H1 (cell line): Measurements from ENCODE around the gene MTHFS. TPM values are rescaled to one million over a fixed set of nuclear protein-coding genes. Genes with fewer than 3 reads are reported as not detected.

Experiments used
- CTCF ChIA-PET: fragments of 300-600 bp; sonication (Branson Sonifier 250); formaldehyde crosslinking; loops from one replicate; lab custom pipeline; 2021; ENCODE audit not compliant: partially characterized antibody; lab: Charles Lee
- POLR2A ChIA-PET: fragments of 300-600 bp; sonication (Branson Sonifier 250); formaldehyde crosslinking; loops from one replicate; lab custom pipeline; 2021; ENCODE audit warnings: inconsistent platforms; ENCODE audit not compliant: partially characterized antibody; lab: Charles Lee
- DNase-seq, 2 experiments: peaks; one replicate each; pipeline versions ENCODE4 v3.0.0 to v3.0.0-alpha.2; 2010 to 2022; ENCODE audit warnings: low spot score in 2 of 2, low read depth in 1 of 2, mixed read lengths in 1 of 2
- FAIRE-seq: peaks from 2 replicates; lab custom pipeline; 2011; peaks lifted over from hg19 to GRCh38; lab: Jason Lieb, UNC
- H2AFZ ChIP-seq: 2 replicates; pipeline ENCODE4 v1.8.1; 2012; ENCODE audit warnings: low read length, inconsistent platforms
- H2AK5ac ChIP-seq: 2 replicates; pipeline ENCODE4 v1.6.1; 2013; ENCODE audit warnings: low read depth, low read length
- H2BK120ac ChIP-seq: replicated peaks from 2 replicates; pipeline ENCODE3; 2013; ENCODE audit warnings: low read depth, low read length, inconsistent platforms
- H2BK12ac ChIP-seq: 2 replicates; pipeline ENCODE4 v1.6.1; 2013; ENCODE audit warnings: low read depth, low read length
- H2BK15ac ChIP-seq: 2 replicates; pipeline ENCODE4 v1.6.1; 2013; ENCODE audit warnings: low read length
- H2BK20ac ChIP-seq: 2 replicates; pipeline ENCODE4 v1.6.1; 2013; ENCODE audit warnings: low read length
- H2BK5ac ChIP-seq: 2 replicates; pipeline ENCODE4 v1.6.1; 2013; ENCODE audit warnings: low read depth, low read length
- H3K14ac ChIP-seq: 2 replicates; pipeline ENCODE4 v1.6.1; 2013; ENCODE audit warnings: inconsistent platforms; ENCODE audit not compliant: insufficient read length
- H3K18ac ChIP-seq: 2 replicates; pipeline ENCODE4 v1.6.1; 2013; ENCODE audit warnings: low read length; ENCODE audit errors: extremely low read depth
- H3K23ac ChIP-seq: 2 replicates; pipeline ENCODE4 v1.6.1; 2013; ENCODE audit warnings: inconsistent platforms; ENCODE audit not compliant: insufficient read length
- H3K23me2 ChIP-seq: 2 replicates; pipeline ENCODE4 v1.6.1; 2013; ENCODE audit warnings: low read depth, low read length
- H3K27ac ChIP-seq: 2 replicates; pipeline ENCODE4 v1.6.1; 2011; ENCODE audit warnings: low read depth, low read length, inconsistent platforms
- H3K27me3 ChIP-seq, 4 experiments: replicated peaks in 1 of 4; 1 replicate in 1 of 4; 2 replicates in 3 of 4; pipeline versions ENCODE4 v1.6.1 to v1.8.1; 2011 to 2013; ENCODE audit warnings: low read length in 3 of 4, mild to moderate bottlenecking in 3 of 4, inconsistent platforms in 2 of 4, mixed read lengths in 2 of 4, moderate library complexity in 1 of 4; ENCODE audit not compliant: control insufficient read depth in 3 of 4, insufficient read depth in 3 of 4; ENCODE audit errors: extremely low read depth in 1 of 4
- H3K36me3 ChIP-seq, 4 experiments: 2 replicates each; pipeline versions ENCODE4 v1.6.1 to v1.8.1; 2011 to 2013; ENCODE audit warnings: mild to moderate bottlenecking in 4 of 4, low read length in 3 of 4, moderate library complexity in 2 of 4, control low read depth in 1 of 4, inconsistent platforms in 1 of 4; ENCODE audit not compliant: insufficient read depth in 4 of 4, control insufficient read depth in 2 of 4
- H3K4ac ChIP-seq: replicated peaks from 2 replicates; pipeline ENCODE3; 2013; ENCODE audit warnings: low read length, low read depth, mixed read lengths, inconsistent platforms; ENCODE audit not compliant: insufficient read length
- H3K4me1 ChIP-seq, 4 experiments: replicated peaks in 1 of 4; 1 replicate in 1 of 4; 2 replicates in 3 of 4; pipeline versions ENCODE4 v1.6.1 to v1.8.1; 2011 to 2013; ENCODE audit warnings: low read length in 3 of 4, inconsistent platforms in 2 of 4, mixed read lengths in 1 of 4; ENCODE audit not compliant: insufficient read depth in 4 of 4, control insufficient read depth in 3 of 4
- H3K4me2 ChIP-seq, 2 experiments: 2 replicates each; pipeline versions ENCODE4 v1.6.1 to v1.8.1; 2011 to 2013; ENCODE audit warnings: low read depth in 2 of 2, low read length in 2 of 2, control low read depth in 1 of 2, inconsistent platforms in 1 of 2, mild to moderate bottlenecking in 1 of 2; ENCODE audit not compliant: insufficient read depth in 1 of 2
- H3K4me3 ChIP-seq, 4 experiments: fragments of 200-600, 300-600 bp in 1 of 4; sonication (generic), shearing (Covaris generic), sonication (Bioruptor Twin) in 1 of 4; 2 replicates each; pipeline versions ENCODE4 v1.5.1 to v1.8.1; 2011 to 2016; ENCODE audit warnings: low read length in 4 of 4, low read depth in 3 of 4, control low read depth in 2 of 4, inconsistent platforms in 2 of 4, mild to moderate bottlenecking in 2 of 4, mixed read lengths in 1 of 4, moderate library complexity in 1 of 4; ENCODE audit not compliant: insufficient read depth in 2 of 4; ENCODE audit errors: extremely low read depth in 1 of 4
- H3K56ac ChIP-seq: replicated peaks from 2 replicates; pipeline ENCODE3; 2013; ENCODE audit warnings: low read depth, mild to moderate bottlenecking, mixed read lengths, low read length, inconsistent platforms; ENCODE audit not compliant: insufficient read length
- H3K79me1 ChIP-seq: 2 replicates; pipeline ENCODE4 v1.6.1; 2013; ENCODE audit warnings: low read depth, low read length, control low read depth
- H3K79me2 ChIP-seq, 2 experiments: 2 replicates each; pipeline versions ENCODE4 v1.6.1 to v1.8.1; 2012 to 2013; ENCODE audit warnings: low read length in 2 of 2, mild to moderate bottlenecking in 2 of 2, inconsistent platforms in 1 of 2; ENCODE audit not compliant: insufficient read depth in 2 of 2, control insufficient read depth in 1 of 2
- H3K9ac ChIP-seq, 4 experiments: replicated peaks in 1 of 4; 1 replicate in 1 of 4; 2 replicates in 3 of 4; pipeline versions ENCODE4 v1.6.1 to v1.8.1; 2011 to 2013; ENCODE audit warnings: low read depth in 3 of 4, low read length in 3 of 4, control low read depth in 2 of 4, mild to moderate bottlenecking in 2 of 4, moderate library complexity in 2 of 4, inconsistent platforms in 1 of 4; ENCODE audit errors: extremely low read depth in 1 of 4
- H3K9me3 ChIP-seq, 2 experiments: 2 replicates each; pipeline versions ENCODE4 v1.6.1 to v1.8.1; 2012 to 2013; ENCODE audit warnings: mild to moderate bottlenecking in 2 of 2, moderate library complexity in 2 of 2, control low read depth in 1 of 2, inconsistent platforms in 1 of 2, low read depth in 1 of 2, low read length in 1 of 2, mixed read lengths in 1 of 2; ENCODE audit not compliant: insufficient read depth in 2 of 2
- H4K20me1 ChIP-seq, 2 experiments: replicated peaks in 1 of 2; 2 replicates each; pipeline versions ENCODE3 to v1.8.1; 2011 to 2013; ENCODE audit warnings: inconsistent platforms in 2 of 2, low read length in 2 of 2, mild to moderate bottlenecking in 1 of 2; ENCODE audit not compliant: insufficient read depth in 2 of 2, control insufficient read depth in 1 of 2
- H4K5ac ChIP-seq: 2 replicates; pipeline ENCODE4 v1.6.1; 2013; ENCODE audit warnings: low read length, low read depth, mixed read lengths, inconsistent platforms; ENCODE audit not compliant: insufficient read length
- H4K8ac ChIP-seq: 2 replicates; pipeline ENCODE4 v1.8.0; 2013; ENCODE audit warnings: mild to moderate bottlenecking, moderate library complexity, low read length, inconsistent platforms; ENCODE audit not compliant: insufficient read depth; ENCODE audit errors: extremely low read depth
- H4K91ac ChIP-seq: replicated peaks from 2 replicates; pipeline ENCODE3; 2013; ENCODE audit warnings: low read length, mixed read lengths, inconsistent platforms; ENCODE audit not compliant: insufficient read length
- ASH2L ChIP-seq: fragments of 200-600, 300-600 bp; sonication (generic); IDR thresholded peaks from one replicate; pipeline ENCODE4 v1.7.1; 2017; ENCODE audit warnings: low read length
- BCL11A ChIP-seq, 2 experiments: IDR thresholded peaks; one replicate each; pipeline ENCODE4 v1.6.1; 2011; ENCODE audit warnings: low read depth in 2 of 2, low read length in 2 of 2, mild to moderate bottlenecking in 2 of 2
- EGR1 ChIP-seq: IDR thresholded peaks from 2 replicates; pipeline ENCODE4 v1.6.1; 2011; ENCODE audit warnings: low read depth, low read length, borderline replicate concordance
- KDM1A ChIP-seq: fragments of 200-600, 300-600 bp; sonication (generic); IDR thresholded peaks from 2 replicates; pipeline ENCODE4 v1.7.1; 2016; ENCODE audit warnings: mild to moderate bottlenecking, low read length, borderline replicate concordance
- KDM5A ChIP-seq: fragments of 200-600 bp; IDR thresholded peaks from 2 replicates; pipeline ENCODE4 v1.7.1; 2012; ENCODE audit warnings: mild to moderate bottlenecking, low read length, inconsistent platforms, mixed read lengths
- MAFK ChIP-seq: IDR thresholded peaks from 2 replicates; pipeline ENCODE4 v1.6.1; 2012; ENCODE audit warnings: low read depth, mild to moderate bottlenecking, improper control_type of control experiment, low read length
- NANOG ChIP-seq: IDR thresholded peaks from 2 replicates; pipeline ENCODE4 v1.6.1; 2011; ENCODE audit warnings: low read length, low read depth, mild to moderate bottlenecking, inconsistent platforms; ENCODE audit not compliant: insufficient read depth, poor library complexity, severe bottlenecking
- POLR2AphosphoS5 ChIP-seq: IDR thresholded peaks from 2 replicates; pipeline ENCODE4 v1.6.1; 2011; ENCODE audit warnings: low read depth, low read length
- POU5F1 ChIP-seq: IDR thresholded peaks from 2 replicates; pipeline ENCODE4 v1.6.1; 2011; ENCODE audit warnings: low read depth, mild to moderate bottlenecking, low read length, moderate library complexity
- SIRT6 ChIP-seq: IDR thresholded peaks from one replicate; pipeline ENCODE4 v1.7.1; 2012; ENCODE audit warnings: low read length, inconsistent platforms
- SP1 ChIP-seq: IDR thresholded peaks from 2 replicates; pipeline ENCODE4 v1.6.1; 2011; ENCODE audit warnings: low read depth, low read length
- SP2 ChIP-seq: IDR thresholded peaks from 2 replicates; pipeline ENCODE4 v1.6.1; 2012; ENCODE audit warnings: mild to moderate bottlenecking, low read length, inconsistent platforms
- TBP ChIP-seq: IDR thresholded peaks from 2 replicates; pipeline ENCODE4 v1.6.1; 2011; ENCODE audit warnings: low read depth, low read length, improper control_type of control experiment
- TCF12 ChIP-seq: IDR thresholded peaks from 2 replicates; pipeline ENCODE4 v1.6.1; 2011; ENCODE audit warnings: low read depth, mild to moderate bottlenecking, low read length
- polyA plus RNA-seq, 7 experiments: library from polyadenylated mRNA; depleted of rRNA in 3 of 7; stranded (reverse) in 5 of 7; unstranded in 2 of 7; fragments of >200 nt in 5 of 7; fragments of 200-250 nt in 2 of 7; gene quantifications; 1 replicate in 5 of 7; 2 replicates in 1 of 7; 4 replicates in 1 of 7; pipeline versions ENCODE4 v1.2.1 to v1.2.3, GENCODE V29; 2011 to 2013; ENCODE audit warnings: missing spikeins in 2 of 7, mixed read lengths in 2 of 7
- total RNA-seq: library from RNA; stranded (reverse); fragmentation: NEBNext Ultra II Directional; extraction: Animal tissue kit (Norgen Biotek cat#: 25700); gene quantifications from 2 replicates; pipeline ENCODE4 v1.2.1, GENCODE V29; 2021
- TF ChIP-seq, protein P1 (sequence below): IDR thresholded peaks from 2 replicates; pipeline ENCODE4 v1.6.1; 2012; ENCODE audit warnings: inconsistent platforms

MTHFS gene
- total and polyA plus RNA-seq, 2 of the 8 experiments (the other 6 are each of a cell fraction or from before 2014, with no cell fraction given), result 27.3 to 37.2 TPM

GRCh38 chr15:79837846-79838245 is 59.0 kb downstream of the MTHFS start:
- Histone ChIP-seq H2AFZ (no peak overlapping the region), H2BK12ac (no peak overlapping the region), H2BK5ac (no peak overlapping the region), H3K79me2 (no peaks in the 10 kb centered on the region), H3K4ac (no peak overlapping the region), H3K79me1 (no peaks in the 10 kb centered on the region), H4K5ac (no peak overlapping the region), H2BK20ac (no peak overlapping the region), H3K27ac (no peak overlapping the region), H2AK5ac (no peak overlapping the region), H3K56ac (no peak overlapping the region), H3K4me3 (no peak overlapping the region), H3K23me2 (no peaks in the 10 kb centered on the region), H2BK15ac (no peak overlapping the region), H3K18ac (no peak overlapping the region), H4K8ac (no peak overlapping the region), H4K91ac (no peak overlapping the region), H2BK120ac (no peak overlapping the region), H3K9ac (no peak overlapping the region), H3K27me3 (no peaks in the 10 kb centered on the region), H3K4me1 (no peaks in the 10 kb centered on the region), H3K9me3 (no peaks in the 10 kb centered on the region), H3K23ac (no peak overlapping the region), H3K14ac (no peak overlapping the region), H4K20me1 (peaks cover 0 to 2% of the 10 kb centered on the region in 2 experiments), H3K4me2 (no peak overlapping the region), H3K36me3 (peaks cover 0 to 4% (median 0%) of the 10 kb centered on the region in 4 experiments; a peak in 3 of 8 replicates)
- POLR2A ChIA-PET, result no interaction called here
- FAIRE-seq, result no peak
- CTCF ChIA-PET, result interaction anchor here (0.8 to 3.9 kb wide), 2 partner anchors 12 to 16 kb away, joined by 3 to 26 read pairs; no protein-coding TSS in a partner anchor
- no peak for TF ChIP-seq SP2
- no peak for TF ChIP-seq TBP
- no peak for TF ChIP-seq NANOG
- no peak for TF ChIP-seq TCF12
- TF ChIP-seq SP1, result no peak
- TF ChIP-seq POU5F1, result no peak
- no peak for TF ChIP-seq ASH2L
- no peak for TF ChIP-seq POLR2AphosphoS5
- TF ChIP-seq, protein P1, sequence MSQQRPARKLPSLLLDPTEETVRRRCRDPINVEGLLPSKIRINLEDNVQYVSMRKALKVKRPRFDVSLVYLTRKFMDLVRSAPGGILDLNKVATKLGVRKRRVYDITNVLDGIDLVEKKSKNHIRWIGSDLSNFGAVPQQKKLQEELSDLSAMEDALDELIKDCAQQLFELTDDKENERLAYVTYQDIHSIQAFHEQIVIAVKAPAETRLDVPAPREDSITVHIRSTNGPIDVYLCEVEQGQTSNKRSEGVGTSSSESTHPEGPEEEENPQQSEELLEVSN, result no peak
- TF ChIP-seq SIRT6, result no peak
- no peak for TF ChIP-seq EGR1
- no peak for TF ChIP-seq BCL11A (IDR thresholded peaks at IDR 0.05; ENCODE audit: low read depth in 2 of 2, low read length in 2 of 2)
- no peak for TF ChIP-seq KDM5A
- TF ChIP-seq KDM1A, result no peak
- TF ChIP-seq MAFK, result no peak
- DNase-seq, result no peak
